Liver (tissue), 9 donors: ENCODE data around the gene DGKH. TPM values are rescaled to one million over a fixed set of nuclear protein-coding genes. Genes with fewer than 3 reads are reported as not detected.

ENCODE experiments used
- DNase-seq: peaks from one replicate; pipeline ENCODE4 v3.0.0-alpha.2; 2017; ENCODE audit warnings: low spot score
- H3K27ac ChIP-seq, 2 donors: one replicate each; pipeline ENCODE4 v1.7.0; 2013; ENCODE audit warnings: inconsistent platforms in 2 of 2, low read length in 2 of 2, control low read depth in 1 of 2, low read depth in 1 of 2, mild to moderate bottlenecking in 1 of 2
- H3K27me3 ChIP-seq, 4 donors: one replicate each; pipeline versions ENCODE4 v1.6.1 to v1.7.0; 2013; ENCODE audit warnings: low read length in 3 of 4, inconsistent platforms in 1 of 4, mild to moderate bottlenecking in 1 of 4, moderate library complexity in 1 of 4; ENCODE audit not compliant: control insufficient read depth in 4 of 4, insufficient read depth in 4 of 4
- H3K36me3 ChIP-seq, 4 donors: one replicate each; pipeline versions ENCODE4 v1.6.1 to v1.7.0; 2013; ENCODE audit warnings: low read length in 3 of 4, mild to moderate bottlenecking in 3 of 4, low read depth in 1 of 4, moderate library complexity in 1 of 4; ENCODE audit not compliant: control insufficient read depth in 4 of 4, insufficient read depth in 3 of 4
- H3K4me1 ChIP-seq, 4 donors: one replicate each; pipeline versions ENCODE4 v1.6.1 to v1.7.0; 2013; ENCODE audit warnings: low read length in 3 of 4, mild to moderate bottlenecking in 3 of 4, moderate library complexity in 1 of 4; ENCODE audit not compliant: control insufficient read depth in 4 of 4, insufficient read depth in 4 of 4
- H3K4me3 ChIP-seq, 3 donors: one replicate each; pipeline versions ENCODE4 v1.6.1 to v1.7.0; 2013; ENCODE audit warnings: low read length in 3 of 3, control low read depth in 1 of 3, low read depth in 1 of 3, mild to moderate bottlenecking in 1 of 3
- H3K9ac ChIP-seq, 2 donors: one replicate each; pipeline ENCODE4 v1.7.0; 2013; ENCODE audit warnings: low read length in 2 of 2, mild to moderate bottlenecking in 2 of 2, moderate library complexity in 2 of 2, control low read depth in 1 of 2, low read depth in 1 of 2
- H3K9me3 ChIP-seq, 4 donors: one replicate each; pipeline versions ENCODE4 v1.6.1 to v1.7.0; 2013; ENCODE audit warnings: low read length in 3 of 4; ENCODE audit not compliant: control insufficient read depth in 4 of 4
- EGR1 ChIP-seq, 2 donors: IDR thresholded peaks; 2 replicates each; pipeline ENCODE4 v1.6.1; 2016 to 2018; ENCODE audit warnings: antibody characterized with exemption in 2 of 2, low read depth in 2 of 2
- FOXA1 ChIP-seq: IDR thresholded peaks from 2 replicates; pipeline ENCODE4 v1.6.1; 2016; ENCODE audit warnings: antibody characterized with exemption
- FOXA2 ChIP-seq: IDR thresholded peaks from 2 replicates; pipeline ENCODE4 v1.6.1; 2016; ENCODE audit warnings: antibody characterized with exemption
- GABPA ChIP-seq, 2 donors: IDR thresholded peaks in 1 of 2; conservative IDR thresholded peaks in 1 of 2; 2 replicates each; pipeline ENCODE4 v1.6.1; 2016; ENCODE audit warnings: antibody characterized with exemption in 2 of 2, mild to moderate bottlenecking in 1 of 2, moderate library complexity in 1 of 2
- HNF4G ChIP-seq: IDR thresholded peaks from 2 replicates; pipeline ENCODE4 v1.6.1; 2016; ENCODE audit warnings: antibody characterized with exemption
- JUND ChIP-seq, 2 donors: IDR thresholded peaks; 2 replicates each; pipeline ENCODE4 v1.6.1; 2016; ENCODE audit warnings: antibody characterized with exemption in 2 of 2
- NR2F2 ChIP-seq: IDR thresholded peaks from 2 replicates; pipeline ENCODE4 v1.6.1; 2016; ENCODE audit warnings: antibody characterized with exemption
- RAD21 ChIP-seq, 2 donors: IDR thresholded peaks; 2 replicates each; pipeline ENCODE4 v1.6.1; 2016; ENCODE audit warnings: antibody characterized with exemption in 2 of 2, mild to moderate bottlenecking in 2 of 2
- RXRA ChIP-seq, 2 donors: IDR thresholded peaks; 2 replicates each; pipeline ENCODE4 v1.6.1; 2017 to 2018; ENCODE audit warnings: antibody characterized with exemption in 2 of 2, mild to moderate bottlenecking in 1 of 2
- SP1 ChIP-seq: IDR thresholded peaks from 2 replicates; pipeline ENCODE4 v1.6.1; 2018; ENCODE audit warnings: antibody characterized with exemption, mild to moderate bottlenecking
- TAF1 ChIP-seq: conservative IDR thresholded peaks from 2 replicates; pipeline ENCODE4 v1.6.1; 2016; ENCODE audit warnings: antibody characterized with exemption, mild to moderate bottlenecking
- YY1 ChIP-seq: IDR thresholded peaks from 2 replicates; pipeline ENCODE4 v1.6.1; 2016; ENCODE audit warnings: antibody characterized with exemption, mild to moderate bottlenecking
- WGBS: extraction: QIAGEN DNeasy Blood & Tissue Kit; methylation state at CpG from one replicate; pipeline ENCODE4 v1.1.7; 2013; 5-methylcytosine and 5-hydroxymethylcytosine counted together
- polyA plus RNA-seq, 2 donors: library from polyadenylated mRNA; stranded (reverse) in 1 of 2; unstranded in 1 of 2; fragments of 200-250 nt in 1 of 2; fragments of >200 nt in 1 of 2; fragmentation: Nextera tagmentation in 1 of 2; extraction: Ambion mirVana in 1 of 2; gene quantifications; one replicate each; pipeline versions ENCODE4 v1.2.1 to v1.2.3, GENCODE V29; 2013 to 2015
- total RNA-seq, 2 donors: library from RNA; depleted of rRNA; stranded (reverse); fragments of >200 nt; gene quantifications; one replicate each; pipeline ENCODE4 v1.2.3, GENCODE V29; 2014
- TF ChIP-seq, protein P1 (sequence below): IDR thresholded peaks from 2 replicates; pipeline ENCODE4 v1.6.1; 2016; ENCODE audit warnings: antibody characterized with exemption, mild to moderate bottlenecking
- TF ChIP-seq, protein P2 (sequence below): fragments of 150-350 bp; IDR thresholded peaks from 2 replicates; pipeline ENCODE4 v1.5.1; 2017; ENCODE audit warnings: improper control_type of control experiment, low read depth, low read length; ENCODE audit not compliant: missing input control
- TF ChIP-seq, protein P3 (sequence below): IDR thresholded peaks from 2 replicates; pipeline ENCODE4 v1.6.1; 2016; ENCODE audit warnings: antibody characterized with exemption
- TF ChIP-seq, protein P4 (sequence below): IDR thresholded peaks from 2 replicates; pipeline ENCODE4 v1.6.1; 2016; ENCODE audit warnings: antibody characterized with exemption
- TF ChIP-seq, protein P5 (sequence below): IDR thresholded peaks from 2 replicates; pipeline ENCODE4 v1.6.1; 2016; ENCODE audit warnings: antibody characterized with exemption
- donor health status: healthy.
- donor health status: healthy.
- donor health status: healthy.
- donor health status: healthy.
- donor health status: healthy.

Gene DGKH
- total and polyA plus RNA-seq, 4 donors, result 0.25 to 3.7 (median 0.97) TPM

DNA sequence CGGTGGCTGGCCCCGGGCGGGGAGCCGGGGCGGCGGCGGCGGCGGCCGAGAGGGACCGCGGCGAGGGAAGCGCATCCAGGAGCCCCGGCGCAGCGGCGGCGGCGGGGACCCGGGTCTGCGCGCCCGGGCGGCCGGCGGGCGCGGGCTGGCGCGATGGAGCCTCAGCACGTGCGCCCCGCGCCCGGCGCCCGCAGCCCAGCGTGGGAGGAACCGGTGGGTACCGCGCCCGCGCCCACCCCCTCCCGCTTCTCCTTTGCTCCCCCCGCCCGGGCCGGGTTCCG is 7.8 kb upstream of the DGKH start:
- peaks cover 2 to 19% (median 16%) of the 10 kb centered on the region in 4 donors for H3K4me1 ChIP-seq
- no peaks in the 10 kb centered on the region for H3K36me3 ChIP-seq
- no peak for DNase-seq
- H3K9me3 ChIP-seq, result no peaks in the 10 kb centered on the region
- H3K27me3 ChIP-seq, result no peaks in the 10 kb centered on the region
- TF ChIP-seq JUND (IDR thresholded peaks at IDR 0.05) (no peak), SP1 (no peak), EGR1 (IDR thresholded peaks at IDR 0.05; ENCODE audit: low read depth in 2 of 2) (no peak), YY1 (no peak), TAF1 (no peak), HNF4G (no peak), RAD21 (IDR thresholded peaks at IDR 0.05) (no peak), FOXA2 (no peak), FOXA1 (no peak), RXRA (IDR thresholded peaks at IDR 0.05) (no peak), NR2F2 (no peak), GABPA (IDR thresholded peaks at IDR 0.05 in 1 of 2, conservative IDR thresholded peaks at IDR 0.05 in 1 of 2) (no peak)
- TF ChIP-seq, protein P1, sequence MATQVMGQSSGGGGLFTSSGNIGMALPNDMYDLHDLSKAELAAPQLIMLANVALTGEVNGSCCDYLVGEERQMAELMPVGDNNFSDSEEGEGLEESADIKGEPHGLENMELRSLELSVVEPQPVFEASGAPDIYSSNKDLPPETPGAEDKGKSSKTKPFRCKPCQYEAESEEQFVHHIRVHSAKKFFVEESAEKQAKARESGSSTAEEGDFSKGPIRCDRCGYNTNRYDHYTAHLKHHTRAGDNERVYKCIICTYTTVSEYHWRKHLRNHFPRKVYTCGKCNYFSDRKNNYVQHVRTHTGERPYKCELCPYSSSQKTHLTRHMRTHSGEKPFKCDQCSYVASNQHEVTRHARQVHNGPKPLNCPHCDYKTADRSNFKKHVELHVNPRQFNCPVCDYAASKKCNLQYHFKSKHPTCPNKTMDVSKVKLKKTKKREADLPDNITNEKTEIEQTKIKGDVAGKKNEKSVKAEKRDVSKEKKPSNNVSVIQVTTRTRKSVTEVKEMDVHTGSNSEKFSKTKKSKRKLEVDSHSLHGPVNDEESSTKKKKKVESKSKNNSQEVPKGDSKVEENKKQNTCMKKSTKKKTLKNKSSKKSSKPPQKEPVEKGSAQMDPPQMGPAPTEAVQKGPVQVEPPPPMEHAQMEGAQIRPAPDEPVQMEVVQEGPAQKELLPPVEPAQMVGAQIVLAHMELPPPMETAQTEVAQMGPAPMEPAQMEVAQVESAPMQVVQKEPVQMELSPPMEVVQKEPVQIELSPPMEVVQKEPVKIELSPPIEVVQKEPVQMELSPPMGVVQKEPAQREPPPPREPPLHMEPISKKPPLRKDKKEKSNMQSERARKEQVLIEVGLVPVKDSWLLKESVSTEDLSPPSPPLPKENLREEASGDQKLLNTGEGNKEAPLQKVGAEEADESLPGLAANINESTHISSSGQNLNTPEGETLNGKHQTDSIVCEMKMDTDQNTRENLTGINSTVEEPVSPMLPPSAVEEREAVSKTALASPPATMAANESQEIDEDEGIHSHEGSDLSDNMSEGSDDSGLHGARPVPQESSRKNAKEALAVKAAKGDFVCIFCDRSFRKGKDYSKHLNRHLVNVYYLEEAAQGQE, result no peak
- TF ChIP-seq, protein P2, sequence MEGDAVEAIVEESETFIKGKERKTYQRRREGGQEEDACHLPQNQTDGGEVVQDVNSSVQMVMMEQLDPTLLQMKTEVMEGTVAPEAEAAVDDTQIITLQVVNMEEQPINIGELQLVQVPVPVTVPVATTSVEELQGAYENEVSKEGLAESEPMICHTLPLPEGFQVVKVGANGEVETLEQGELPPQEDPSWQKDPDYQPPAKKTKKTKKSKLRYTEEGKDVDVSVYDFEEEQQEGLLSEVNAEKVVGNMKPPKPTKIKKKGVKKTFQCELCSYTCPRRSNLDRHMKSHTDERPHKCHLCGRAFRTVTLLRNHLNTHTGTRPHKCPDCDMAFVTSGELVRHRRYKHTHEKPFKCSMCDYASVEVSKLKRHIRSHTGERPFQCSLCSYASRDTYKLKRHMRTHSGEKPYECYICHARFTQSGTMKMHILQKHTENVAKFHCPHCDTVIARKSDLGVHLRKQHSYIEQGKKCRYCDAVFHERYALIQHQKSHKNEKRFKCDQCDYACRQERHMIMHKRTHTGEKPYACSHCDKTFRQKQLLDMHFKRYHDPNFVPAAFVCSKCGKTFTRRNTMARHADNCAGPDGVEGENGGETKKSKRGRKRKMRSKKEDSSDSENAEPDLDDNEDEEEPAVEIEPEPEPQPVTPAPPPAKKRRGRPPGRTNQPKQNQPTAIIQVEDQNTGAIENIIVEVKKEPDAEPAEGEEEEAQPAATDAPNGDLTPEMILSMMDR, result no peak
- TF ChIP-seq, protein P3, sequence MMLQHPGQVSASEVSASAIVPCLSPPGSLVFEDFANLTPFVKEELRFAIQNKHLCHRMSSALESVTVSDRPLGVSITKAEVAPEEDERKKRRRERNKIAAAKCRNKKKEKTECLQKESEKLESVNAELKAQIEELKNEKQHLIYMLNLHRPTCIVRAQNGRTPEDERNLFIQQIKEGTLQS, result no peak
- TF ChIP-seq, protein P4, sequence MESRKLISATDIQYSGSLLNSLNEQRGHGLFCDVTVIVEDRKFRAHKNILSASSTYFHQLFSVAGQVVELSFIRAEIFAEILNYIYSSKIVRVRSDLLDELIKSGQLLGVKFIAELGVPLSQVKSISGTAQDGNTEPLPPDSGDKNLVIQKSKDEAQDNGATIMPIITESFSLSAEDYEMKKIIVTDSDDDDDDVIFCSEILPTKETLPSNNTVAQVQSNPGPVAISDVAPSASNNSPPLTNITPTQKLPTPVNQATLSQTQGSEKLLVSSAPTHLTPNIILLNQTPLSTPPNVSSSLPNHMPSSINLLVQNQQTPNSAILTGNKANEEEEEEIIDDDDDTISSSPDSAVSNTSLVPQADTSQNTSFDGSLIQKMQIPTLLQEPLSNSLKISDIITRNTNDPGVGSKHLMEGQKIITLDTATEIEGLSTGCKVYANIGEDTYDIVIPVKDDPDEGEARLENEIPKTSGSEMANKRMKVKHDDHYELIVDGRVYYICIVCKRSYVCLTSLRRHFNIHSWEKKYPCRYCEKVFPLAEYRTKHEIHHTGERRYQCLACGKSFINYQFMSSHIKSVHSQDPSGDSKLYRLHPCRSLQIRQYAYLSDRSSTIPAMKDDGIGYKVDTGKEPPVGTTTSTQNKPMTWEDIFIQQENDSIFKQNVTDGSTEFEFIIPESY, result no peak
- peak overlapping the region; percentile 52 to 71 (median 62) for H3K4me3 ChIP-seq
- under 1% methylated on average over 49 of the region's 49 CpGs for WGBS
- H3K27ac ChIP-seq, result peak overlapping the region; percentile 29 to 32
- H3K9ac ChIP-seq, result no peak overlapping the region

DNA sequence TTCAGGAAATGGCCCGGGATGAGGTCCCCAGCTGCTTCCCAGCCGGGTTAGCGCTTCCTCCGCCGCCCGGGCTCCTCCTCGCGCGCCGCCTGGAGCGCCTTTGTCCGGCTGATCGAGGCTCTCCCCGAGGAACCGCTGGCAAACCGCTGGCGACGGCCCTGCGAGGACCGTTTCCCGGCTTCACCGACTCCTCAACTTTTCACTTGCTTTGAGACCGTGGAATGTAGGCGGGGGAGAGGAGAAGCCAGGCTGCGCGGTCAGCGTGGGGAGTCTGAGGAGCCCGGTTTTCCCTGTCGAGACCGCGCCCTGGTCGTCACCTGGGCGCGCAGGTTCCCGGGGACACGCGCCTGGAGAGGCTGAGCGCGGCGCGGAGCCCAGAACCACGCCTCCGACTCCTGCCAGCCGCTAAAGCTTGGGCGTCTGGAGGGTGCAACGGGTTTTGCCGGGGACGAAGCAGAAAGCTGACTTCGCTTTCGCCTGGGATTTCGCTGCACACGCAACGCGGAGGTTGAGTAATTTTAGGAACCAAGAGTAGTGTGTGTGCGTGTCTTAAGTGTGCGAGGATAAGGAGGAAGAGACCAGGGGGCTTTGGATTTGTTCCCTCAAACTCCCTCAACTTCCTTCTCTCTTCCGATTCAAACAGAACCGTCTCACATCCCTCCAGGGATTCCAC is 7.3 kb upstream of the DGKH start:
- H3K9ac ChIP-seq, result no peak overlapping the region
- peak overlapping the region; percentile 29 to 32 for H3K27ac ChIP-seq
- peak; percentile 56 for DNase-seq
- no peaks in the 10 kb centered on the region for H3K9me3 ChIP-seq
- peak overlapping the region; percentile 52 to 71 (median 62) for H3K4me3 ChIP-seq
- H3K4me1 ChIP-seq, result peaks cover 2 to 19% (median 16%) of the 10 kb centered on the region in 4 donors
- under 1% methylated on average over 58 of the region's 58 CpGs for WGBS
- no peaks in the 10 kb centered on the region for H3K36me3 ChIP-seq
- H3K27me3 ChIP-seq, result no peaks in the 10 kb centered on the region
- TF ChIP-seq SP1 (no peak), RAD21 (IDR thresholded peaks at IDR 0.05) (no peak), YY1 (no peak), TAF1 (no peak), RXRA (IDR thresholded peaks at IDR 0.05) (no peak), HNF4G (no peak)
- TF ChIP-seq, protein P5, sequence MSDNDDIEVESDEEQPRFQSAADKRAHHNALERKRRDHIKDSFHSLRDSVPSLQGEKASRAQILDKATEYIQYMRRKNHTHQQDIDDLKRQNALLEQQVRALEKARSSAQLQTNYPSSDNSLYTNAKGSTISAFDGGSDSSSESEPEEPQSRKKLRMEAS, result no peak
